H54 (cell line): ENCODE results near the gene MCRIP1.

Source experiments
- DNase-seq: peaks from one replicate; pipeline ENCODE4 v3.0.0; 2011; ENCODE audit warnings: low spot score, mixed read lengths; ENCODE audit not compliant: insufficient read length
- FAIRE-seq: peaks from 3 replicates; lab custom pipeline; 2011; peaks lifted over from hg19 to GRCh38; lab: Jason Lieb, UNC
- POLR2A ChIP-seq: IDR thresholded peaks from 2 replicates; pipeline ENCODE4 v1.6.1; 2011; ENCODE audit warnings: low read depth, mild to moderate bottlenecking, low read length

Gene MCRIP1

GRCh38 chr17:81802048-81802758 is 30.9 kb downstream of the MCRIP1 start:
- no peak for TF ChIP-seq POLR2A
- FAIRE-seq (no peak), DNase-seq (no peak)

DNA sequence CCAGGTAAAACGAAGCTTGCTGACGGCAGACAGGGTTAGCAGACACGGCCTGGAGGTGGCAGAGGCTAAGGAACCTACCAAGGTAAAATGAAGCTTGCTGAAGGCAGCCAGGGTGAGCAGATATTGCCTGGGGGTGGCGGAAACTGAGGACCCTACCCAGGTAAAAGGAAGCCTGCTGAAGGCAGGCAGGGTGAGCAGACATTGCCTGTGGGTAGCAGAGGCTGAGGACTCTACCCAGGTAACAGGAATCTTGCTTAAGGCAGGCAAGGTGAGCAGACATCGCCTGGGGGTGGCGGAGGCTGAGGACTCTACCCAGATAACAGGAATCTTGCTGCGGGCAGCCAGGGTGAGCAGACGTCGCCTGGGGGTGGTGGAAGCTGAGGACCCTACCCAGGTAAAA is 31.8 kb downstream of the MCRIP1 start:
- no peak for TF ChIP-seq POLR2A
- DNase-seq: no peak
- no peak for FAIRE-seq

- DNase-seq: no peak
- FAIRE-seq: no peak
- no peak for TF ChIP-seq POLR2A
Observed at GRCh38 chr17:81794509-81794908, 38.6 kb downstream of the MCRIP1 start.

DNA sequence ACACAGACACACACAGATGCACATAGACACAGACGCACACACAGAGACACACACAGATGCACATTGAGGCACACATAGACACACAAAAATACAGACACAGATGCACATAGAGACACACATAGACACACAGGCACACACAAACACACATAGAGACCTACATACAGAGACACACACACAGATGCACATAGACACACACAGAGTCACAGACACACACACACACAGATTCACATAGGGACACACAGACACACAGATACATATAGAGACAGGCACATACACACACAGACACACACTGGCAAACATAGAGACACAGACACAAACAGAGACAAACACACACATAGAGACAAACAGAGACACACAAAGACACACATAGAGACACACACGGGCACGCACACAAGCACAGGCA is 39.0 kb downstream of the MCRIP1 start:
- TF ChIP-seq POLR2A: no peak
- DNase-seq (no peak), FAIRE-seq (no peak)

GRCh38 chr17:81792675-81793615 is 40.1 kb downstream of the MCRIP1 start:
- DNase-seq (no peak), FAIRE-seq (no peak)
- TF ChIP-seq POLR2A: no peak
